CD14-positive monocyte (primary cell): ENCODE data around the gene NDST3. TPM values are rescaled to one million over a fixed set of nuclear protein-coding genes. Genes with fewer than 3 reads are reported as not detected.

Experiments
- DNase-seq, 3 donors: peaks; one replicate each; pipeline ENCODE4 v3.0.0-alpha.2; 2011 to 2022
- H2AFZ ChIP-seq: 2 replicates; pipeline ENCODE4 v1.6.0; 2012; ENCODE audit warnings: mild to moderate bottlenecking, low read depth, low read length, inconsistent platforms; ENCODE audit not compliant: insufficient read depth, poor library complexity, severe bottlenecking
- H3K27ac ChIP-seq, 2 donors: 1 replicate in 1 of 2; 2 replicates in 1 of 2; pipeline ENCODE4 v1.5.1; 2012 to 2013; ENCODE audit warnings: low read length in 2 of 2, control low read depth in 1 of 2, inconsistent platforms in 1 of 2, low read depth in 1 of 2, mild to moderate bottlenecking in 1 of 2
- H3K27me3 ChIP-seq, 2 donors: one replicate each; pipeline versions ENCODE4 v1.6.0 to v1.6.1; 2011 to 2013; ENCODE audit warnings: low read length in 2 of 2; ENCODE audit not compliant: control insufficient read depth in 2 of 2, insufficient read depth in 2 of 2
- H3K36me3 ChIP-seq, 2 donors: replicated peaks in 1 of 2; 1 replicate in 1 of 2; 2 replicates in 1 of 2; pipeline versions ENCODE4 v1.5.1 to v1.6.1; 2012 to 2013; ENCODE audit warnings: low read length in 2 of 2, control low read depth in 1 of 2, inconsistent platforms in 1 of 2, mild to moderate bottlenecking in 1 of 2; ENCODE audit not compliant: insufficient read depth in 2 of 2, control insufficient read depth in 1 of 2
- H3K4me1 ChIP-seq, 2 donors: 1 replicate in 1 of 2; 2 replicates in 1 of 2; pipeline versions ENCODE4 v1.5.1 to v1.6.1; 2012 to 2013; ENCODE audit warnings: low read length in 2 of 2, control low read depth in 1 of 2, inconsistent platforms in 1 of 2, mild to moderate bottlenecking in 1 of 2, moderate library complexity in 1 of 2; ENCODE audit not compliant: insufficient read depth in 2 of 2, control insufficient read depth in 1 of 2
- H3K4me2 ChIP-seq: replicated peaks from 2 replicates; pipeline ENCODE3; 2012; ENCODE audit warnings: low read length, moderate library complexity, mild to moderate bottlenecking; ENCODE audit not compliant: poor library complexity, severe bottlenecking; ENCODE audit errors: extremely low read depth
- H3K4me3 ChIP-seq, 3 experiments: fragments of 200-600 bp in 1 of 3; sonication (generic) in 1 of 3; replicated peaks in 1 of 3; 1 replicate in 2 of 3; 2 replicates in 1 of 3; pipeline ENCODE4 v1.5.1; 2011 to 2013; ENCODE audit warnings: low read length in 3 of 3, mild to moderate bottlenecking in 3 of 3, control low read depth in 2 of 3, low read depth in 2 of 3, inconsistent platforms in 1 of 3, moderate library complexity in 1 of 3
- H3K79me2 ChIP-seq: 2 replicates; pipeline ENCODE4 v1.6.0; 2012; ENCODE audit warnings: mild to moderate bottlenecking, control low read depth, inconsistent platforms, low read length, moderate library complexity; ENCODE audit not compliant: insufficient read depth
- H3K9ac ChIP-seq: 2 replicates; pipeline ENCODE4 v1.6.0; 2017; ENCODE audit warnings: low read length, mild to moderate bottlenecking; ENCODE audit not compliant: insufficient read depth, poor library complexity, severe bottlenecking
- H3K9me3 ChIP-seq, 2 donors: replicated peaks in 1 of 2; 1 replicate in 1 of 2; 2 replicates in 1 of 2; pipeline versions ENCODE4 v1.5.1 to v1.6.1; 2012 to 2013; ENCODE audit warnings: low read length in 2 of 2, control low read depth in 1 of 2; ENCODE audit not compliant: control insufficient read depth in 1 of 2, insufficient read depth in 1 of 2
- H4K20me1 ChIP-seq: 2 replicates; pipeline ENCODE4 v1.6.0; 2012; ENCODE audit warnings: mild to moderate bottlenecking, low read length, control low read depth, moderate library complexity; ENCODE audit not compliant: insufficient read depth
- H3K27ac Mint-ChIP-seq, 7 donors: one replicate each; pipeline ENCODE4 v1.8.0; 2020; ENCODE audit warnings: mild to moderate bottlenecking in 7 of 7, mixed read lengths in 7 of 7, moderate library complexity in 6 of 7, inconsistent platforms in 2 of 7
- H3K27me3 Mint-ChIP-seq, 3 donors: one replicate each; pipeline ENCODE4 v1.8.0; 2021 to 2022; ENCODE audit warnings: low read depth in 3 of 3, mild to moderate bottlenecking in 3 of 3, mixed read lengths in 3 of 3, moderate library complexity in 3 of 3, inconsistent platforms in 1 of 3
- H3K36me3 Mint-ChIP-seq, 2 donors: one replicate each; pipeline ENCODE4 v1.8.0; 2020; ENCODE audit warnings: mixed read lengths in 2 of 2, inconsistent platforms in 1 of 2, mild to moderate bottlenecking in 1 of 2
- H3K4me1 Mint-ChIP-seq: one replicate; pipeline ENCODE4 v1.8.0; 2020; ENCODE audit warnings: mild to moderate bottlenecking, mixed read lengths
- H3K4me3 Mint-ChIP-seq, 2 donors: one replicate each; pipeline ENCODE4 v1.8.0; 2020; ENCODE audit warnings: mild to moderate bottlenecking in 2 of 2, mixed read lengths in 2 of 2, moderate library complexity in 1 of 2
- H3K9me3 Mint-ChIP-seq, 7 donors: one replicate each; pipeline ENCODE4 v1.8.0; 2020 to 2022; ENCODE audit warnings: mixed read lengths in 7 of 7, mild to moderate bottlenecking in 6 of 7, moderate library complexity in 6 of 7, inconsistent platforms in 2 of 7
- WGBS: methylation state at CpG from one replicate; pipeline ENCODE4 v1.1.5; 2013; ENCODE audit warnings: missing lambda C conversion rate; ENCODE audit not compliant: insufficient coverage; 5-methylcytosine and 5-hydroxymethylcytosine counted together
- intact Hi-C, 2 donors: fragments of 100-400 bp; cut with micrococcal nuclease; formaldehyde crosslinking; loops; one replicate each; pipeline versions ENCODE4 v1.15.0 to v1.15.1; 2023
- polyA plus RNA-seq, 3 donors: library from polyadenylated mRNA; depleted of rRNA in 1 of 3; unstranded in 2 of 3; stranded (reverse) in 1 of 3; fragments of 300-500 nt in 2 of 3; fragments of >200 nt in 1 of 3; fragmentation: Illumina TruSeq in 2 of 3; gene quantifications; 1 replicate in 2 of 3; 2 replicates in 1 of 3; pipeline ENCODE4 v1.2.3, GENCODE V29; 2012 to 2021
- TF ChIP-seq, protein P1 (sequence below): fragments of 200-600 bp; IDR thresholded peaks from one replicate; pipeline ENCODE4 v1.8.0; 2022; ENCODE audit warnings: antibody characterized with exemption, mild to moderate bottlenecking

NDST3 gene
- polyA plus RNA-seq, 3 donors = not detected

DNA sequence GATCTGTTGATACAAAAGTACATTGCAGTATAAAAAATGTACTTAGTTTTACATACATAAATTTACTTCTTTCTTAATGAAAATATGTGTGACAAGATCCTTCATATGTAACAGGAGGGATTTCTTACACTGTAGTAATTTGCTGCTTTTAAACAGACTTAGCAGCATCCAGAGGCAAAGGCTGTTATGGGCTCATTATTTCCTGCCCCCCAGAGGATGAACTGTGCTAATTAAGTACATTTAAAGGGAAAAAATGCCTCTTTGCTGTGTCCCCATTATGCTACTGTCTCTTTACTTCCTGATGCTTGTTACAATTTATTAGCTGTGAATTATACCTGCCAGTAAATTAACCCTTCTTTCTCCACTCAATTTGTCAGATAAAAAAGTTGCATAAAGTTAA, 47.1 kb downstream of the NDST3 start:
- Mint-ChIP-seq H3K27me3 (no peaks in the 10 kb centered on the region), H3K9me3 (peaks cover 0 to 16% (median 3%) of the 10 kb centered on the region in 7 donors), H3K4me1 (no peaks in the 10 kb centered on the region), H3K4me3 (no peak overlapping the region), H3K27ac (no peak overlapping the region), H3K36me3 (no peaks in the 10 kb centered on the region)
- TF ChIP-seq, protein P1, sequence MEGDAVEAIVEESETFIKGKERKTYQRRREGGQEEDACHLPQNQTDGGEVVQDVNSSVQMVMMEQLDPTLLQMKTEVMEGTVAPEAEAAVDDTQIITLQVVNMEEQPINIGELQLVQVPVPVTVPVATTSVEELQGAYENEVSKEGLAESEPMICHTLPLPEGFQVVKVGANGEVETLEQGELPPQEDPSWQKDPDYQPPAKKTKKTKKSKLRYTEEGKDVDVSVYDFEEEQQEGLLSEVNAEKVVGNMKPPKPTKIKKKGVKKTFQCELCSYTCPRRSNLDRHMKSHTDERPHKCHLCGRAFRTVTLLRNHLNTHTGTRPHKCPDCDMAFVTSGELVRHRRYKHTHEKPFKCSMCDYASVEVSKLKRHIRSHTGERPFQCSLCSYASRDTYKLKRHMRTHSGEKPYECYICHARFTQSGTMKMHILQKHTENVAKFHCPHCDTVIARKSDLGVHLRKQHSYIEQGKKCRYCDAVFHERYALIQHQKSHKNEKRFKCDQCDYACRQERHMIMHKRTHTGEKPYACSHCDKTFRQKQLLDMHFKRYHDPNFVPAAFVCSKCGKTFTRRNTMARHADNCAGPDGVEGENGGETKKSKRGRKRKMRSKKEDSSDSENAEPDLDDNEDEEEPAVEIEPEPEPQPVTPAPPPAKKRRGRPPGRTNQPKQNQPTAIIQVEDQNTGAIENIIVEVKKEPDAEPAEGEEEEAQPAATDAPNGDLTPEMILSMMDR = no peak
- H4K20me1 ChIP-seq = no peaks in the 10 kb centered on the region
- no peak overlapping the region for H3K4me2 ChIP-seq
- H2AFZ ChIP-seq = no peak overlapping the region
- H3K9me3 ChIP-seq = peaks cover 0 to 5% of the 10 kb centered on the region in 2 donors
- no peak for DNase-seq
- H3K27me3 ChIP-seq = no peaks in the 10 kb centered on the region
- no peak overlapping the region for H3K9ac ChIP-seq
- H3K36me3 ChIP-seq = no peaks in the 10 kb centered on the region
- intact Hi-C loops = no loop called here
- no peak overlapping the region for H3K4me3 ChIP-seq
- no peaks in the 10 kb centered on the region for H3K79me2 ChIP-seq
- no peaks in the 10 kb centered on the region for H3K4me1 ChIP-seq
- H3K27ac ChIP-seq = no peak overlapping the region

DNA sequence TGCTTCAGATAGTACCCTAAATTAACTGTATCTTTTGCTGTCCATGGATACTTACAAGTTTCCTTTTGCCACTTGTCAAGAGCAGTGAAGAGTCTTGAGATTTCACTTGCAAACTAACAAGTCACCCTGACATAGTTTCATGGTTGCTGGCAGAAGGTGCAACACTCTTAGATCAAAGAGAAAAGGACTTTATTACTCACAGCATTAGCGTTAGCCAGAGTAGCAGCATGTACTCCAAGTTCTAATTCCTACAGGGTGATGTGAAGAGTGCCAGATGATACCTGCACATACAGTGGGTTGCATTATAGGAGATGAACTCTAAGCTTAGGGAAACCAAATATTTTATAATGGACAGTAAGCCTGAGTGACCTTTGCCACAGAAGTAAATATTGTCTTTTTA, 47.9 kb downstream of the NDST3 start:
- intact Hi-C loops = no loop called here
- TF ChIP-seq, protein P1 = no peak
- no peaks in the 10 kb centered on the region for H3K4me1 ChIP-seq

More for the DNA sequence above, 47.9 kb downstream of the NDST3 start:
- Histone ChIP-seq H3K4me2 (no peak overlapping the region), H2AFZ (no peak overlapping the region), H3K4me3 (no peak overlapping the region), H3K36me3 (no peaks in the 10 kb centered on the region), H3K79me2 (no peaks in the 10 kb centered on the region), H3K27me3 (no peaks in the 10 kb centered on the region), H3K27ac (no peak overlapping the region), H3K9me3 (peaks cover 0 to 5% of the 10 kb centered on the region in 2 donors), H3K9ac (no peak overlapping the region), H4K20me1 (no peaks in the 10 kb centered on the region)
- Mint-ChIP-seq H3K9me3 (peaks cover 0 to 13% (median 2%) of the 10 kb centered on the region in 7 donors), H3K27me3 (no peaks in the 10 kb centered on the region), H3K36me3 (no peaks in the 10 kb centered on the region), H3K4me1 (no peaks in the 10 kb centered on the region), H3K27ac (no peak overlapping the region), H3K4me3 (no peak overlapping the region)
- WGBS = no CpG with 5 or more reads among the region's 1 CpG
- DNase-seq = no peak
